ENCODE results near the gene MAP4K5.
"Not testable (repeated sequence)": the region's sequence is repeated elsewhere in the genome, so short reads cannot be mapped to it uniquely, and the experiment has no call there.

The MAP4K5 gene

DNA sequence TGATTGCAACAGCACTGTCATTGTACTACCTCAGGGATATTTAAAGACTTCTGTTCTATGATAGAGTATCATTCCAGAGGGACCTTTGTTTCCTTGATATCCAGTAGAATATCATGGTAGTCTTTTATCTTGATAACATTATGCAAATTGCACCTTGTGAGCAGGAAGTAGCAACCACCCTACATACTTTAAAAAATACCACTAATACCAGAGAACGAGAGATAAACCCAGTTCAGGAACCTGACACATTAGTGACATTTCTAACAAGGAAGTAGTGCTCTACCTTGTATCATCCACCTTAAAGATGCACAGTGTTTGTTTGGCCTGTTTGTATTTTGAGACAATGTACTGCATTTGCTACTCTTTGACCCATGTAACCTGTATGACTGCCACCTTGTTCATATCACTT is 8.8 kb upstream of the MAP4K5 start:
- ATAC-seq, result peak; percentile 35
- Mint-ChIP-seq H3K4me3 (no peak overlapping the region), H3K4me1 (peaks cover 13% of the 10 kb centered on the region), H3K36me3 (no peaks in the 10 kb centered on the region), H3K9me3 (no peaks in the 10 kb centered on the region), H3K27ac (no peak overlapping the region)
- DNase-seq (ENCODE audit: low spot score in 2 of 2), result no peak

DNA sequence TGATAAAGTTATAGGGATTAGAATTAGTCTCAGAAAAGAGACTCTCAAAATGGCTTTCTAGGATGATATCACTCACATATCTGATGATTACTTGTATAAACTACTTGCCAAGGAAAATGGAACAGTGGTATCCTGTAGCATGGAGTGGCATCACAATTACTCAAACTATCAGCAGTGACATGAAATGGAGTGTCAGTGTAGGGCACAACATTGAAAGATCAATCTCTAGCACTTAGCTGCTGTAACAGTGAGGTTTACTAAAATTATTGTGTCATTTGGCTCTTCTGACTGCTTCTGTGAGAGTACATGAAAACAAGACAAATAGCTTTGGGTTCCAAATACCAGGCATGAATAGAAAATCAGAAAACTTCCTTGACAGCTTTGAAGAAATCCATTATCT is 6.7 kb upstream of the MAP4K5 start:
- Mint-ChIP-seq H3K9me3 (peaks cover 2% of the 10 kb centered on the region), H3K27ac (no peak overlapping the region), H3K4me1 (peaks cover 13% of the 10 kb centered on the region), H3K4me3 (no peak overlapping the region), H3K36me3 (no peaks in the 10 kb centered on the region)
- no peak for DNase-seq (ENCODE audit: low spot score in 2 of 2)
- ATAC-seq, result no peak

DNA sequence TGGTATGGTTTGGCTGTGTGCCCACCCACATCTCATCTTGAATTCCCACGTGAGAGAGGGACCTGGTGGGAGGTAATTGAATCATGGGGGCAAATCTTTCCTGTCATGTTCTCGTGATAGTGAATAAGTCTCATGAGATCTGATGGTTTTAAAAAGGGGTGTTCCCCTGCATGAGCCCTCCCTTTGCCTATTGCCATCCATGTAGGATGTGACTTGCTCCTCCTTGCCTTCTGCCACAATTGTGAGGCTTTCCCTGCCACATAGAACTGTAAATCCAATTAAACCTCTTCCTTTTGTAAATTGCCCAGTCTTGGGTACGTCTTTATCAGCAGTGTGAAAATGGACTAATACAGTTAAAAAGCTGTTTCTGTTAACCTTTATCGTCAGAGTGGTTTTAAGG is 5.7 kb upstream of the MAP4K5 start:
- peaks cover 17% of the 10 kb centered on the region for H3K4me1 Mint-ChIP-seq
- not testable (repeated sequence) for DNase-seq (ENCODE audit: low spot score in 2 of 2); ATAC-seq; H3K27ac Mint-ChIP-seq; H3K9me3 Mint-ChIP-seq; H3K36me3 Mint-ChIP-seq; H3K4me3 Mint-ChIP-seq

DNA sequence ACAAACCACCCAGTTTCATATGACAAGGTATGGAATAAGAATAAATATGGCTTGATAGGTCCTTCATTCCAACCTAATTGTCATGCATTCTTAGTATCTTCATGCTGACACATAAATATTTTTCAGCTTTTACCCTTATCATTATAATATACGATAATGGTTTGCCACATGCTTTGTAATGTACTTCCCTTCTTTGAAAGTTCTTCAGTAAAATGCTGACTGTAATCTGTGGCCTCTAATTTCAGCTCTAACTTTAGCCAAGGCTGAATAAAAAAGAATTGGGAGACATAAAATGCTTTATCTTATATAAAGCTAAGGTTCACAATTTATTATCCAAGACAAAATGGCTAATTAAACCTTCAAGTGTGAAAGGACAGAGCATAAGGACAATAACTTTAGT is 2.6 kb upstream of the MAP4K5 start:
- no peak for DNase-seq (ENCODE audit: low spot score in 2 of 2)

DNA sequence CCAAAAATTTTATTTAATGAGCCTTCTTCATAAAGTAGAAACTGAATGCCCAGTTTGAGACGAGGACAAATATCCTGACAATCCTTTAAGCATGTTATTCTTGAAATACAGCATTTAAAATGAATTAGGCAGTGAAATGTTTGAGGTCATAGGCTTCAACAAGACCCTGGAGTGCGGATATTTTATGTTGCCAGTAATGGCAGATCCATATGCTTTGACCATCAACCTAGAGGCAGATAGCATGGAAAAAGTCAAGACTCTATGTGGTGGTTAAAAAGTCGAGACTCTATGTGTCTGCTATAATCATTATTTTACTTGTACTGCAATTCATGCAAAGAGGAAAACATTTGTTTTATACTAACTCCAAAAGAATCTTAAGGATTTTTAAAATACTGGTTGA is 2.0 kb upstream of the MAP4K5 start:
- Mint-ChIP-seq H3K4me1 (peaks cover 33% of the 10 kb centered on the region), H3K4me3 (no peak overlapping the region), H3K9me3 (peaks cover 2% of the 10 kb centered on the region), H3K36me3 (peaks cover 1% of the 10 kb centered on the region), H3K27ac (no peak overlapping the region)
- DNase-seq (ENCODE audit: low spot score in 2 of 2) (no peak), ATAC-seq (no peak)

More for the DNA sequence above, 2.6 kb upstream of the MAP4K5 start:
- Mint-ChIP-seq H3K36me3 (no peaks in the 10 kb centered on the region), H3K27ac (no peak overlapping the region), H3K9me3 (peaks cover 2% of the 10 kb centered on the region), H3K4me3 (no peak overlapping the region), H3K4me1 (peaks cover 27% of the 10 kb centered on the region)
- ATAC-seq, result no peak

DNA sequence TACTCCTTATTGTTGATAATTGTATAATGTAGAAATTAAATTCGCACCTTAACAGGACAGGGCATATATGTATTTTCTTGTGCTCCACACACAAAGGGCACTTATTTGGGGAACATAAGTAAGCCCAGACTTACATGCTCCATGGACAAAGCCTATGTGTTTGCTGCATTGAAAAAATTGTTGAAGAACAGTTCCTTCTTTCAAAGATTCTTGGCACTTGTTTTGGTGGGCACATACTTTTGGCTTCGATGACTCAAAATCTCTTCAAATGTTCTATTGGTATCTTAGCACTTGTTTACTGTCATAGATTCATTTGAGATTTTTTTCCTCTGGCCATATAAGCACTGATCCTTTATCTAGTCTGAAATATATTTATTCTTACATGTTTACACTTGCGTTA is 1.4 kb upstream of the MAP4K5 start:
- DNase-seq (ENCODE audit: low spot score in 2 of 2) (no peak), ATAC-seq (no peak)
- H3K27ac Mint-ChIP-seq, result no peak overlapping the region
- H3K9me3 Mint-ChIP-seq, result peaks cover 2% of the 10 kb centered on the region
- peaks cover 7% of the 10 kb centered on the region for H3K36me3 Mint-ChIP-seq
- peaks cover 38% of the 10 kb centered on the region for H3K4me1 Mint-ChIP-seq
- no peak overlapping the region for H3K4me3 Mint-ChIP-seq

DNA sequence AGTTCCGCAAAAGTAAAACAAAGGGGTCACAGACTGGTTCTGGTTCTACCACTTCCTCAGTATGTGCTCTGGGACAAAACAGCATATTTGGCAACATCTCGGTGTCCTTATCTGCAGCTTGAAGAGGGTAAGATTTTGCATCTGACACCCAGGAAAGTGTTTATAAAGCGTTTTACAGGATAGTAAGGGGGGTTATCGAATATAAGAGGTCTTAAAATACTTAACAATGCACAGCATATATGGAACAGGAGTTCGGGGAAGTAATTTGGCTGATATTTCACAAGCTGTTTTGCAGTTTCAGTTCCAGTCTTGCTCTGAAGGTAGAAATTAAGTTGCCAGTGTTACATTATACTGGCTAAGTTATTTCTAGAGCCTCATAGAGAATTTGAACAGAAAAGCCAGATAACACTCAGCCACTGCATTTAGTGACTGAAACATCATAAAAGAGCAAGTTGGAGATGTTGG is 904 bp upstream of the MAP4K5 start:
- ATAC-seq (no peak), DNase-seq (ENCODE audit: low spot score in 2 of 2) (no peak)
- H3K4me1 Mint-ChIP-seq, result peaks cover 38% of the 10 kb centered on the region
- peaks cover 2% of the 10 kb centered on the region for H3K9me3 Mint-ChIP-seq
- H3K36me3 Mint-ChIP-seq, result peaks cover 12% of the 10 kb centered on the region
- H3K4me3 Mint-ChIP-seq, result peak overlapping the region; percentile 86
- H3K27ac Mint-ChIP-seq, result peak overlapping the region; percentile 87

DNA sequence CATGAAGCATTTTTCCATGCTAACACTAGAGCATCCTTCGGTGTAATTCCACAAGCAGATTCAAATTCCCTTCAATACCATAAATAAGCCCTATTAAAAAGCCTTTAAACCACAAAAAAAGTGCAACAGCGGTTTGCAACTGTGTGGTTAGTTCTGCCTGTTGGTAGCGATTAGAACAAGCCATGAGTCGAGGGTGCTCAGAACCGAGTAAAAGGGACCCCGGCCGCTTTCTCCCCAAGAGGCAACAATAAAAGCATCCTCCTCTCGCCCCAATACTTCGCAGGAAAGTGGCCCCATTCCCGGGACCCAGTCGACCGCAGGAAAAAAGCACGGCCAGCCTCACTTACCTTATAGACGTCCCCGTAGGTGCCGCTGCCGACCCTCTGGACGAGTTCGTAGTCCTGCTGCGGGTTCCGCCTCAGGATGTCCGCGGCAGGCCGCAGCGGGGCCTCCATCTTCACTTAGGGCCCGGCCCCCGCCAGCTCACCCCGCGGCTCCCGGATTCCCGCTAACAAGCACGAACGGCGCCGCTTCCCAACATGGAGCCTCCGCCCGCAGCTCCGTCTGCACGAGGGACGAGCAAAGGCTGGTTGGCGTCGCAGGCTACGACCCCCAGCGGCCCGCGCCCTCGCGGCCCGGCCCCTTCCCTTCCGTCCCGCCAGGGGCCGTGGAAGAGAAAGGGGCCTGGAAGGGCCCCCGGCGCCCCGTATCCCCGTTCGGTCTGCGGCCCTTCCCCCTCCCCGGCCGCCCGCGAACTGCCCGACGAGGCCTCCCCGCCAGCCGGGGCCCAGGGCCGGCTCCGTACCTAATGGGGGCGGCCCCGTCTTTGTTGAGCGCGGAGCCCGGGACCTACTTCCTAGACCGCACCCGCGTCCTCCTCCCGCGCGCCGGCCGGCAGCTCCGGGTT is 521 bp downstream of the MAP4K5 start:
- peaks cover 17% of the 10 kb centered on the region for H3K36me3 Mint-ChIP-seq
- H3K27ac Mint-ChIP-seq, result peak overlapping the region; percentile 87
- peaks cover 2% of the 10 kb centered on the region for H3K9me3 Mint-ChIP-seq
- H3K4me1 Mint-ChIP-seq, result peaks cover 44% of the 10 kb centered on the region
- peak overlapping the region; percentile 86 for H3K4me3 Mint-ChIP-seq
- DNase-seq (ENCODE audit: low spot score in 2 of 2) (peak; percentile 20 to 72), ATAC-seq (peak; percentile 37)

DNA sequence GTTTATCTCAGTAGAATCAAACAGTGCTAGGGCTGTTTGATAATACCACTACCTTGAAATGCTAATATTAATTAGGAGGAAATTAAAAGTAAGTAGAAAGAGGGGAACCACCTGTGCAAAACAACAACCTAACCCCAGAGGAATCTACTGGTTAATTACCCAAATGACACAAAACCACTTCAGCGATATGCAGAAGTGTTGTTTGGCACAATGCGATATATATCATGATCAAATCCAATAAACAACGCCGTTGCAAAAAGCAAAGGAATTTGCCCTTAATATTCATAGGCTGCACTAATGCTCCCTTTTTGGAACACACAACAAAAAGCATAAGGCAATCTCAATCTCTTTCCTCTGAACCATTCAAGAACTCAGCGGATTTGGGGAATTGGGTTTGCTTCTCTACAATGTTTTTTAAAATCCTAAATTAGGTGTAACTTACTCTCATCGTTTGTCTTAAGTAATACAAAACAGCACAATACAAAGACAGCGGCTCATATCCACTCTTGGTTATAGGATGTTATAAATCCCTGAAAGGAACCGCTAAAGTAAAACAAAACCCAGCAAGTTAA is 1.5 kb downstream of the MAP4K5 start:
- Mint-ChIP-seq H3K36me3 (peaks cover 17% of the 10 kb centered on the region), H3K27ac (no peak overlapping the region), H3K4me1 (peaks cover 53% of the 10 kb centered on the region), H3K4me3 (peak overlapping the region; percentile 86), H3K9me3 (peaks cover 2% of the 10 kb centered on the region)
- DNase-seq (ENCODE audit: low spot score in 2 of 2) (no peak), ATAC-seq (no peak)

DNA sequence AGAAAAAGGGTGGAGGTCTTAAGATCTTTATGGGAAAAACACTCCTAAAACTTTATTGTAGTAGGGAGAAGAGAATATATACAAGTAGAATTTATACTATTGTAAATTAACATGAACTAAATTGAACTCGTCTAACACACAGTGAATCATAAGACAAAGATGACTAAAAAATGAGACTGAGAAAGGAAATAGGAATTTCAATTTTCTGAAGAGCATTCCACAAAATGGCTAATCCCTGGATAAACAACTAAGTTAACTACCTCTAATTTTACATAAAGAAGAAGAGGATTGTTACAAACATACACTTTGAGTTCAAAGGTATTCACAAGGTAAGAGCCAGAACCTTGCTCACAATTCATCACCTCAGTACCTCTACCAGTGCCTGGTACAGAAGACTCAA is 2.0 kb downstream of the MAP4K5 start:
- no peak for ATAC-seq
- H3K9me3 Mint-ChIP-seq, result no peaks in the 10 kb centered on the region
- no peak for DNase-seq (ENCODE audit: low spot score in 2 of 2)
- H3K4me3 Mint-ChIP-seq, result peak overlapping the region; percentile 86
- H3K36me3 Mint-ChIP-seq, result peaks cover 17% of the 10 kb centered on the region
- no peak overlapping the region for H3K27ac Mint-ChIP-seq
- H3K4me1 Mint-ChIP-seq, result peaks cover 55% of the 10 kb centered on the region

DNA sequence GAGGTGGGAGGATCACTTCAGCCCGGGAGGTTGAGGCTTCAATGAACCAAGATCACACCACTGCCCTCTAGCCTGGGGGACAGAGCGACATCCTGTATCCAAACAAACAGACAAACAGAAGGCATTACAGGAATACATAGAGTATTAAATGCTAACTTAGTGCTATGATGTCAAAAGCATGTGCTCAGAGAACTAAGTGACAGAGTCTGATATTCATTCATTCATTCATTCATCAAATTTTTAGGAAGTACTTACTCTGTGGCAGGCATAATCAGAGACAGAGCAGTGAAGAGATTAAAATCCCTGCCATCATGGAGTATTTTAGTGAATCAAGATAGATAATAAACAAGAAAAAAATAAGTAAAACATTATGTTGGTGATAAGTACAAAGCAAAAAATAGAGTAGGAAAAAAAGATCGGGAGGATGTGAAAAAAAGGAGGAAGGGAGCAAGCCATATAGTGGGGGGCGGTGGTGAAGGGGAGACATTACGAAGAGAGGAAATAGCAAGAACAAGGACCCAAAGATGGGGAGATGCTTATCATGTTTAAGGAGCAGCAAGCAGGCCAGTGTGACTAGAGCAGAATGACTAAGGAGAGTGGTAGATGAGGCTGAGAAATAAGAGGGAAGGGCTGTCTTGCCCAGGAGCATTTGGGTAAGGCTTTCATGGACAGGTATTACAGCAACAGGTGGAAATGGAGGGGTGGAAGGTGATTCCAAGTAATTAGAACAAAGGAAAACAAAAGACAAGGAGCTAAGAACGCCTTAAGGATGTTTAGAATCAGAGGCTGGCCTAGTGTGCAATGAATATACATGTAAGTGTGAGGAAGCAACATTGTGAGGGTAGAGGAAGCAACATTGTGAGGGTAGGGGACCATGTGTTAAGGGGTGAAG is 2.8 kb downstream of the MAP4K5 start:
- no peaks in the 10 kb centered on the region for H3K9me3 Mint-ChIP-seq
- DNase-seq (ENCODE audit: low spot score in 2 of 2), result no peak
- peak overlapping the region; percentile 5 for H3K27ac Mint-ChIP-seq
- H3K4me3 Mint-ChIP-seq, result peak overlapping the region; percentile 86
- peaks cover 22% of the 10 kb centered on the region for H3K36me3 Mint-ChIP-seq
- ATAC-seq, result no peak
- peaks cover 63% of the 10 kb centered on the region for H3K4me1 Mint-ChIP-seq

DNA sequence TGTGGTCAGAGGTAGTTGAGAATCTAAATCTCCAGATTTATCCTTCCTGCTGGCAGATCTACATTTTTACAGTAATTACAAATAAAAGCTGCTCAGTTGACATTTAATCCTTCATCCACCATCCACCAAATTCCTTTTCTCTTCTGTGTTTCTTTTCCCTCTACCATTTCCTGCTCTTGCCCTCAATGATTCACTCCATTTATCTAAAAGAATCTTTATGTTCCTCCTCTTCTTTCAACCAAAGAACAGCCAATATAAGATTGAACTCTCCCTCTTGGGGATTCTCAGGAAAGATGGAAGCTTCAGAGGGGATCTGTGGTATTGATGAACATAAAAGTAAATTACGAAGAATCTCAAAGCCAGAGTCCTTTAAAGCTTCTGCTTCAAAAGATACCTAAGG is 4.4 kb downstream of the MAP4K5 start:
- H3K4me1 Mint-ChIP-seq, result peaks cover 73% of the 10 kb centered on the region
- H3K36me3 Mint-ChIP-seq, result peaks cover 22% of the 10 kb centered on the region
- H3K9me3 Mint-ChIP-seq, result no peaks in the 10 kb centered on the region
- no peak overlapping the region for H3K27ac Mint-ChIP-seq
- DNase-seq (ENCODE audit: low spot score in 2 of 2) (no peak), ATAC-seq (no peak)
- H3K4me3 Mint-ChIP-seq, result no peak overlapping the region

DNA sequence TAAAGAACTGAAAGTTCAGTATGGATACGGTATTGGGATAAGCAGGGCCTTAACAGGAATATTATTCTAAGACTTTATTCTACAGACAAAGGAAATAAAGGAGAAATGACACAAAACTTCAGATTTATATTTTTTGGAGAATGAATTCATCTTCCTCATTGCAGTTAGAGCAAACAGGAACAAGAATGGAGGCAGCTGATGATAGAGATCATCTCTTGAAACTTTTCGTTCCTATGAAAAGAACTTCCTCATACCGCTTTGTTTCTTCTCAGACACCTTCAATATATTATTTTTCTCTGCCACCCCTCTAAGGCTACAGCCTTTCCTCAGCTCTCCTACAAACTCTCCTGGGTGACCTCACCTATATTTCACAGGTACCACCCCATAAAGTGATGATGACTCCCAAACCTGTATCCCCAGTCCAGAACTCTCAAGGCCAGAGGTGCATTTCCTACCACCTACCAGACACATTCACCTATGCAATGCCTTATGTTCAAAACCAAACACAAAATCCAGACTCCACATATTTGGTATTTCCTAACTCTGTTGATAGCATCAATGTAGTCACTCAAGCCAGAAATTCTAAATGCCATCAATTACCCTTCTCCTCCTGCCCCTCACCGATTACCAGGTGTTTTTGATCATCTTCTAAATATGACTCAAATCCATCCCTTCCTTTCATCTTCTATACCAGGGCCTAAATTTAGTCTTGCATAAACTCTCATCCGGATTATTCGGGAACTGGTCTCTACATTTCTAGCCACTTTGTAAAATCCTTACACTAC is 7.4 kb downstream of the MAP4K5 start:
- DNase-seq (ENCODE audit: low spot score in 2 of 2), result no peak
- ATAC-seq, result no peak

DNA sequence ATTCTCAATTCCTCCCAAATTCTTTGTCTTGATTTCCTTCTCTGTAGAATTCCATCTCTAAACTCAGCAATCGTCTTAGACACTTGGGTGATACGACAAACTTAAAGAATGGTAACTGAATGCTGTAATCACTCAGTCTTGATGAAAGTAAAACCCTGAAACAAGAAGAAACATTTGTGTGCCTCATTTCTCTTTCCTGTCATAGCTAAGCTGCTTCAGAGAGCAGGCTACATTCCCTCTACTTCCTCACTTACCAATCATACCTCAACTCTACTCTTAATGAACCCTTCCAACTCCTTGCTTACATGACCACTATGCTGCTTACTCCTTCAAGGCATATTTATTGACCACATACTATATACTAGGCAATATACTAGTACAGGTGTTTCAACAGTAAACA is 8.3 kb downstream of the MAP4K5 start:
- Mint-ChIP-seq H3K4me1 (peaks cover 61% of the 10 kb centered on the region), H3K4me3 (peak overlapping the region; percentile 2), H3K36me3 (peaks cover 24% of the 10 kb centered on the region), H3K9me3 (no peaks in the 10 kb centered on the region), H3K27ac (peak overlapping the region; percentile 11)
- DNase-seq (ENCODE audit: low spot score in 2 of 2) (no peak), ATAC-seq (peak; percentile 2)

More for the DNA sequence above, 7.4 kb downstream of the MAP4K5 start:
- Mint-ChIP-seq H3K9me3 (no peaks in the 10 kb centered on the region), H3K4me3 (peak overlapping the region; percentile 2), H3K36me3 (peaks cover 29% of the 10 kb centered on the region), H3K4me1 (peaks cover 70% of the 10 kb centered on the region), H3K27ac (no peak overlapping the region)

Measured in stimulated activated effector memory CD8-positive, alpha-beta T cell treated with anti-CD3 and anti-CD28 coated beads, Interleukin-12 subunit alpha, Interleukin-12 subunit beta, amount 100 ng/mL, for 72 hours (primary cell).